ENCODE results near the gene SMIM24. TPM values are rescaled to one million over a fixed set of nuclear protein-coding genes. Genes with fewer than 3 reads are reported as not detected.
A peak's percentile ranks its signal among the peaks of the same experiment; 100 is the strongest.

Gene SMIM24
- total RNA-seq, 2 experiments from 2014 or later: 2.2 to 2.5 TPM

DNA sequence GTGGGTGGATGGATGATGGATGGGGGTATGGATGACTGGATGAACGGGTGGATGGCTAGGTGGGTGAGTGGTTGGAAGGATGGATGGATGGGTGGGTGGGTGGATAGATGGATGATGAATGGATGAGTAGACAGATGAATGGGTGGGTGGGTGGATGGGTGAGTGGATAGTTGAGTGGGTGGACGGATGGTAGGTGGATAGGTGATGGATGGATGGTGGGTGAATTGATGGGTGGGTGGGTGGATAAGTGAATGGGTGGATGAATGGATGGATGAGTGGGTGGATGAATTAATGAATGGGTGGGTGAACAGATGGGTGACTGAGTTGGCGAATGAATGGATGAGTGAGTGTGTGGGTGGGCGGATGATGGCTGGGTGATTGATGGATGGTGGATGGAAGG, 4.9 kb downstream of the SMIM24 start:
- H3K9me3 Mint-ChIP-seq: no peaks in the 10 kb centered on the region
- DNase-seq: no peak
- no peaks in the 10 kb centered on the region for H3K27me3 Mint-ChIP-seq
- H3K4me3 Mint-ChIP-seq: no peak overlapping the region
- no peaks in the 10 kb centered on the region for H3K36me3 Mint-ChIP-seq
- peaks cover 8% of the 10 kb centered on the region for H3K4me1 Mint-ChIP-seq
- H3K27ac Mint-ChIP-seq: no peak overlapping the region

DNA sequence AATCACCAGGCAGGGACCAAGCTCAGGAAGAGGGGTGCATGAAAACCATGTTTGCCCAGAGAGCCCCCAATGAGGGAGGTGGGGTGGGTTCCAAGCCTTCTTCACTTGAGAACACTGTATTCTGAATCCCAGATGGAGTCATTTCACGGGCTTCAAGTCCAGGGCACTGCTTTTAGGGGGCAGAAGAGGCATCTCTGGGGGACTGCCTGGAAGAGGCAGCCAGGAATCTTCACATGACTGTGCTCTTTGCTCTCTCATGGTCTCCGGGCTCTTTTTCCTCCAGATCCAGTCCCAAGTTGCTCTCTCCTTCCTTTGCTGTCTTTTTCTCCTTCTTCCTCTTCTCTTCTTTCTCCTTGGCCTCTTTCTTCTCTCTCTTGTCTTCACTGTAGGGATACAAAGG, 5.7 kb downstream of the SMIM24 start:
- DNase-seq: no peak
- Mint-ChIP-seq H3K4me3 (no peak overlapping the region), H3K27ac (no peak overlapping the region), H3K36me3 (no peaks in the 10 kb centered on the region), H3K9me3 (no peaks in the 10 kb centered on the region), H3K4me1 (peaks cover 8% of the 10 kb centered on the region), H3K27me3 (no peaks in the 10 kb centered on the region)

DNA sequence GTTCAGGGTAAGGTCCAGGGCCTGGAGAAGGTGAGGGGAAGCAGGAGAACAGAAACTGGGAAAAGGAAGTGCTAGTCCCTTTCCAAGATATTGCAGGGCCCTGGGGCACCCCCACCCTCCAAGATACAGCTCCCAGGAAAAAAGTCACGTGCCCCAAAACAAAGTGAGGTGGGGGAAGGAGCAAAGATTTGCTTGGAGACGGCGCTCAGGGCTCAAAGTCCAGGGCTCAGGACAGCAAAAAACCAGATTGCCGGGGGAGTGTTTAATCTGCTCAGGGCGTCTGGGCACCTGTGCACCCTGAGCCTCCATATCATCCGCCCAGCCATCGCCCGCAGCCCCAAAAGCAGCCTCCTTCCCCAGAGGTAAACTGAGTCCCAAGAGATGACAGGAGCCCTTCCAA, 6.3 kb downstream of the SMIM24 start:
- no peak for DNase-seq
- Mint-ChIP-seq H3K9me3 (no peaks in the 10 kb centered on the region), H3K4me1 (peaks cover 6% of the 10 kb centered on the region), H3K4me3 (no peak overlapping the region), H3K27ac (no peak overlapping the region), H3K27me3 (no peaks in the 10 kb centered on the region), H3K36me3 (no peaks in the 10 kb centered on the region)

- Mint-ChIP-seq H3K4me1 (no peaks in the 10 kb centered on the region), H3K9me3 (peaks cover 4% of the 10 kb centered on the region), H3K4me3 (no peak overlapping the region), H3K27ac (no peak overlapping the region), H3K36me3 (peaks cover 2% of the 10 kb centered on the region), H3K27me3 (no peaks in the 10 kb centered on the region)
- DNase-seq: peak; percentile 27
These were observed 8.2 kb downstream of the SMIM24 start for GRCh38 chr19:3471954-3472655.

DNA sequence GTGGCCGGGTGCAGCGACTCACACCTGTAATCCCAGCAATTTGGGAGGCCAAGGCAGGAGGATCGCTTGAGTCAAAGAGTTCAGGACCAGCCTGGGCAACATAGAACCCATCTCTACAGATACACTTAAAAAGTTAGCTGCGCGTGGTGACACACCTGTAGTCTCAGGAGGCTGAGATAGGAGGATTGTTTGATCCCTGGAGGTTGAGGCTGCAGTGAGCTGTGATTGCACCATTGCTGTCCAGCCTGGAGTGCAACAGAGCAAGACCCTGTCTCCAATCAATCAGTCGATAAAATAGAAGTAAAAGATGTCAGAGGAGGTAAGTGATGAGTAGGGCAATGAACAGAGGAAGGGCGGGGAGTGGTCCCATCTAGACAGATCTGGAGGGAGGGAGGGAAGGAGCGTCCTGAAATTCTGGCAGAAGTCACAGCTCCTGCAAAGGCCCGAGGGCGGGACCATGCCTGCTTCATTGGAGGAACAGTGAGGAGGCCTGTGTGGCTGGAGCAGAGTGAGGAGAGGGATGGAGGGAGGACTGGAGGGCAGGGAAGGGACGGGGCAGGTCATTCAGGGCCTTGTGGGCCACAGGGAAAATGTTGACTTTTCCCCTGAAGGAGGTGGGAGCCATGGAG, 9.7 kb downstream of the SMIM24 start:
- DNase-seq: no peak
- Mint-ChIP-seq H3K27me3 (no peaks in the 10 kb centered on the region), H3K9me3 (peaks cover 4% of the 10 kb centered on the region), H3K4me1 (no peaks in the 10 kb centered on the region), H3K36me3 (peaks cover 2% of the 10 kb centered on the region), H3K4me3 (no peak overlapping the region), H3K27ac (no peak overlapping the region)

DNA sequence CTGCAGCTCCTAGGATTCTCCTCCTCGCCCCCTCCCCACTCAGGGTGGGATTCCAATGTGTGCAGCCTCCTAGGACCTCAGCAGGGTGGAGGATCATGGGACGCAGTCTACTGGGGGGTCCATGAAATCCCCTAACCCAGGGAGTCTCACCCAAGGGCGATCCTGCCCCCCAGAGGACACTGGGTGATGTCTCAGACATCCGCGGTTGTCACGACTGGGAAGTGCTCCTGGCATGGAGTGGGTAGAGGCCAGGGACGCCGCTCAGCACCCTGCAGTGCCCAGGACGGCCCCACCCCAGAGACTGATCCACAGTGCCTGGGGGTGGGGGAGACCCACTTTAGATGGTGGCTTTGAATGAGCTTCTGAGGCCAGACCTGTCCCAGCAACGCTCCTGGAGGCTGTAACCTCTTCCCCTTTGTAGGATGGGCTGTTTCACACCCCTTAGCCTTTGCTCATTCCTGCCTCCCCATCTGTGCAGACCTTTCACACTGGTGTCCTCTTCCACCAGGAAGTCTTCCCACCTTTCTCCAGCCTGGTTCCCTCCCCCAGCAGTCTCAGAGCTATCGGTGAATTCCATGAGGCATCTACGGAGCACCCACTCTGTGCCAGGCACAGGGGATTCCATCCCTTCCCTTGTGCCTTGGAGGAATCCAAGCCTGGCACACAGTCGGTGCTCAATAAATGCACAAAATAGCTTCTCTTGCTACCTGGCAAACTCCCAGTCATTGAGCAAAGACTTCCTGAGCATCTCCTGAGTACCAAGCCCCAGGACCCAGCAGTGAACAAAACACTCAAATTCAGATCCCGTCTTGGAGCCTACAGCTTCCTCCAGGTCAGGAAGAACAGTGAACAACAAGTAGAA, 10.5 kb downstream of the SMIM24 start:
- Mint-ChIP-seq H3K27me3 (no peaks in the 10 kb centered on the region), H3K27ac (no peak overlapping the region), H3K9me3 (peaks cover 4% of the 10 kb centered on the region), H3K4me3 (no peak overlapping the region), H3K36me3 (peaks cover 2% of the 10 kb centered on the region), H3K4me1 (no peaks in the 10 kb centered on the region)
- DNase-seq: no peak

GRCh38 chr19:3468211-3468610, 12.1 kb downstream of the SMIM24 start:
- Mint-ChIP-seq H3K4me1 (no peaks in the 10 kb centered on the region), H3K36me3 (peaks cover 2% of the 10 kb centered on the region)

DNA sequence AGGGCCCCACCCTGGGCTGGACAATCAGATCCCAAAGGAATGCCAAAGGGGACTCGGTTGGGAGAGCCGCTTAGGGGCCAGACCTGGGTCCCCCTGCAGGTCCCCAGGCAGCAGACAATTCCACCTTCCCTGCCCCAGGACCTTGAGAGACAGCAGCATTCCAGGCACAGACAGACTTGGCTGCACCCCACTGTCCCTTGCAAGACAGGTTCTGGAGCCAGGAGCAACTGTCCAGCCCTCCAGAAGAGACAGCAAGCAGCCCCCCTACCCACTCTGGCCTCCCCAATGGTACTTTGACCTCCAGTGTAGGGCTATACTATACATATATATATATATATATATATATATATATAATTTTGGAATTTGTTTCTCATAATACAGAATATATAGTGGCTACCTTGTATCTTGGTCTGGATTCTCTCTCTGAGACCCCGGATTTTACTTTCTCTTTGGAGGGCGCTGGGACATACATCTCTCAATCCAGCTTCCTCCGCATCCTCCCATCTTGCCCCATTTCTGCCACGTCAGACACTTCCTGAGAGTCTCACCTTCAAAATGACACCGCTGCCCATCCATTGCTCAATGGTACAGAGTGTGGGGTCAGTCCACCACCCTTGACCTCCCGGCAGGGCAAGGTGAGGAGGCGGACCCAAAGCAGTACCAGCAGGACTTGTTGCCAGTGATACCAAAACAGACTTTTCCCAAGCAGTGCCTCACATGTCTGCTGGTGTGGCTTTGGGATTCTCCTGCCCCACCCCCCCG, 12.7 kb downstream of the SMIM24 start:
- Mint-ChIP-seq H3K9me3 (peaks cover 4% of the 10 kb centered on the region), H3K27me3 (no peaks in the 10 kb centered on the region), H3K4me1 (no peaks in the 10 kb centered on the region), H3K27ac (no peak overlapping the region), H3K36me3 (peaks cover 4% of the 10 kb centered on the region), H3K4me3 (no peak overlapping the region)
- no peak for DNase-seq

More at GRCh38 chr19:3468211-3468610, 12.1 kb downstream of the SMIM24 start:
- DNase-seq: no peak
- Mint-ChIP-seq H3K27me3 (no peaks in the 10 kb centered on the region), H3K9me3 (peaks cover 4% of the 10 kb centered on the region), H3K4me3 (no peak overlapping the region), H3K27ac (no peak overlapping the region)

GRCh38 chr19:3466635-3467034, 13.7 kb downstream of the SMIM24 start:
- no peak overlapping the region for H3K4me3 Mint-ChIP-seq
- H3K36me3 Mint-ChIP-seq: peaks cover 4% of the 10 kb centered on the region
- peak overlapping the region; percentile 48 for H3K27ac Mint-ChIP-seq
- no peaks in the 10 kb centered on the region for H3K4me1 Mint-ChIP-seq
- H3K9me3 Mint-ChIP-seq: peaks cover 4% of the 10 kb centered on the region
- no peaks in the 10 kb centered on the region for H3K27me3 Mint-ChIP-seq
- DNase-seq: no peak

- DNase-seq: no peak
- H3K4me1 Mint-ChIP-seq: no peaks in the 10 kb centered on the region
- no peaks in the 10 kb centered on the region for H3K27me3 Mint-ChIP-seq
- H3K4me3 Mint-ChIP-seq: no peak overlapping the region
- peaks cover 4% of the 10 kb centered on the region for H3K36me3 Mint-ChIP-seq
- H3K27ac Mint-ChIP-seq: no peak overlapping the region
- peaks cover 4% of the 10 kb centered on the region for H3K9me3 Mint-ChIP-seq
These were observed 14.8 kb downstream of the SMIM24 start for GRCh38 chr19:3465552-3465951.

GRCh38 chr19:3464587-3465235, 15.6 kb downstream of the SMIM24 start:
- no peak overlapping the region for H3K4me3 Mint-ChIP-seq
- no peaks in the 10 kb centered on the region for H3K27me3 Mint-ChIP-seq
- peaks cover 4% of the 10 kb centered on the region for H3K9me3 Mint-ChIP-seq
- no peaks in the 10 kb centered on the region for H3K4me1 Mint-ChIP-seq
- H3K27ac Mint-ChIP-seq: no peak overlapping the region
- no peak for DNase-seq
- H3K36me3 Mint-ChIP-seq: peaks cover 4% of the 10 kb centered on the region

DNA sequence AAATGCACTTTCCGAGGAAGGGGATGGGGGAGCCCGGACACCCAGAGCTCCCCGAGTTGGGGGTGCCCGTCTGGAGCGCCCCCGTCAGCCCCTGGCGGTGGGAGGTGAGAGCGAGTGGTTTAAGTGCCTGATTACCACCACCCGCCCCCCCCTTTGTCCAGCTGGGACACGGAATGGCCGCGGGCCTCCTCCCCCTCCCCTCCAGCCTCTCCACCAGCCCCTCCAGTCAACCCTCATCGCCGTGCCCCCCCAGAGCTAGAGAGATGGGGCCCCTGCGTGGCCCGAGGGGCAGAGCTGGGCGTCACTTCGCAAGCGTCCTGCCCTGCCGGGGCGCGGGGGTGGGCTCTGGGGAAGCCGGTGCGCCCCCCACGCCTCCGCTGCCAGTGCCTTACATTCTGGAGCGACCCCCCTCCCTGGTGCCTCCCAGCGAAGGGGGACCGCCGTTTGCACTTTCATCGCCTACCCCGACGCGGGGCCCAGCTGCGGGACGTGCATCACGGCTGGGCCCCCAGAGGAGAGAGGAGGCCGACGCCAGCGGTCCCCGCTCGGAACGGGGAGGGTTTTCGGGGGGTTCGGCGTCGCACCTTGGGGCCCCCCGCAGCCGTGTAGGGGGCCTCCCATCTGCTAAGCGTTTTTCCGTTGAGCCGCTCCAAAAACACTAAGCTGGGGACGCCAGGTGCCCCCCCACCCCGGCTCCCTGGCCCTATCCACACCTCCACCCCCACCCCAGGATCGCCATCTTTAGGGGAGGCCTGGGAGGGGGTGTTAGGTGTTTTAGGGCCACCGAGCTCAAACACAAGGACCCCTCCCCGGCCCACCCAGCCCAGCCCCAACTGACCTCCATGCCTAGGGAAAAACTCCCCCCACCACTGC, 16.4 kb downstream of the SMIM24 start:
- H3K9me3 Mint-ChIP-seq: peaks cover 4% of the 10 kb centered on the region
- peaks cover 4% of the 10 kb centered on the region for H3K36me3 Mint-ChIP-seq
- H3K4me3 Mint-ChIP-seq: no peak overlapping the region
- no peaks in the 10 kb centered on the region for H3K27me3 Mint-ChIP-seq
- no peak overlapping the region for H3K27ac Mint-ChIP-seq
- no peak for DNase-seq
- H3K4me1 Mint-ChIP-seq: no peaks in the 10 kb centered on the region

- H3K36me3 Mint-ChIP-seq: peaks cover 4% of the 10 kb centered on the region
- H3K4me1 Mint-ChIP-seq: no peaks in the 10 kb centered on the region
- no peak overlapping the region for H3K27ac Mint-ChIP-seq
- peaks cover 3% of the 10 kb centered on the region for H3K9me3 Mint-ChIP-seq
- H3K4me3 Mint-ChIP-seq: no peak overlapping the region
- H3K27me3 Mint-ChIP-seq: no peaks in the 10 kb centered on the region
- DNase-seq: no peak
These were observed 17.2 kb downstream of the SMIM24 start for GRCh38 chr19:3462991-3463713.

All from activated naive CD8-positive, alpha-beta T cell treated with anti-CD3 and anti-CD28 coated beads for 36 hours (primary cell).